MM.1S (cell line): ENCODE data around the gene NBAS.

Experiments
- DNase-seq: peaks from one replicate; pipeline ENCODE4 v3.0.0-alpha.2; 2015
- H2AFZ ChIP-seq: fragments of 300-600 bp; sonication (generic); 2 replicates; pipeline ENCODE4 v1.6.0; 2016; ENCODE audit warnings: antibody characterized with exemption, low read length
- H3F3A ChIP-seq: fragments of 300-600 bp; sonication (generic); 2 replicates; pipeline ENCODE4 v1.6.1; 2016; ENCODE audit warnings: mild to moderate bottlenecking, antibody characterized with exemption, low read length, moderate library complexity, mixed read lengths; ENCODE audit not compliant: insufficient read depth
- H3K27ac ChIP-seq: fragments of 300-600 bp; sonication (generic); 2 replicates; pipeline ENCODE4 v1.5.1; 2016; ENCODE audit warnings: mild to moderate bottlenecking, low read length
- H3K27me3 ChIP-seq: fragments of 300-600 bp; sonication (generic); replicated peaks from 2 replicates; pipeline ENCODE4 v1.6.0; 2016; ENCODE audit warnings: low read length; ENCODE audit not compliant: insufficient read depth
- H3K36me3 ChIP-seq: fragments of 300-600 bp; sonication (generic); replicated peaks from 2 replicates; pipeline ENCODE4 v1.6.1; 2016; ENCODE audit warnings: mild to moderate bottlenecking, low read length, mixed read lengths; ENCODE audit not compliant: insufficient read depth
- H3K4me1 ChIP-seq: fragments of 300-600 bp; sonication (generic); 2 replicates; pipeline ENCODE4 v1.6.1; 2016; ENCODE audit warnings: low read length, mixed read lengths
- H3K4me2 ChIP-seq: fragments of 300-600 bp; sonication (generic); 2 replicates; pipeline ENCODE4 v1.6.0; 2016; ENCODE audit warnings: low read depth, low read length
- H3K4me3 ChIP-seq: fragments of 300-600 bp; sonication (generic); 2 replicates; pipeline ENCODE4 v1.5.1; 2016; ENCODE audit warnings: low read length, mixed read lengths
- H3K79me2 ChIP-seq: fragments of 300-600 bp; sonication (generic); 2 replicates; pipeline ENCODE4 v1.6.1; 2016; ENCODE audit warnings: mixed run types, low read length, mixed read lengths
- H3K9ac ChIP-seq: fragments of 300-600 bp; sonication (generic); 2 replicates; pipeline ENCODE4 v1.6.1; 2016; ENCODE audit warnings: low read length, mixed read lengths
- H3K9me2 ChIP-seq: fragments of 300-600 bp; sonication (generic); replicated peaks from 2 replicates; pipeline ENCODE4 v1.6.1; 2016; ENCODE audit warnings: mild to moderate bottlenecking, low read length, mixed read lengths; ENCODE audit not compliant: insufficient read depth
- H3K9me3 ChIP-seq: fragments of 300-600 bp; sonication (generic); replicated peaks from 2 replicates; pipeline ENCODE4 v1.6.1; 2016; ENCODE audit warnings: mild to moderate bottlenecking, low read length, mixed read lengths; ENCODE audit not compliant: insufficient read depth
- H4K20me1 ChIP-seq: fragments of 300-600 bp; sonication (generic); 2 replicates; pipeline ENCODE4 v1.6.1; 2016; ENCODE audit warnings: mild to moderate bottlenecking, low read length, moderate library complexity, mixed read lengths; ENCODE audit not compliant: insufficient read depth
- CTCF ChIP-seq: fragments of 300-600 bp; sonication (generic); IDR thresholded peaks from 2 replicates; pipeline ENCODE4 v1.5.1; 2016; ENCODE audit warnings: antibody characterized with exemption, low read length, mixed read lengths
- EZH2 ChIP-seq: fragments of 300-600 bp; sonication (generic); optimal IDR thresholded peaks from 2 replicates; pipeline ENCODE3; 2017; ENCODE audit warnings: low read depth, mild to moderate bottlenecking, antibody characterized with exemption, low read length, mixed read lengths
- EZH2phosphoT487 ChIP-seq: fragments of 300-600 bp; sonication (generic); IDR thresholded peaks from 2 replicates; pipeline ENCODE4 v1.6.1; 2018; ENCODE audit warnings: antibody characterized with exemption, low read length

Gene NBAS

GRCh38 chr2:15173501-15173900, 387.6 kb downstream of the NBAS start:
- Histone ChIP-seq H3K36me3 (no peaks in the 10 kb centered on the region), H3K4me1 (no peaks in the 10 kb centered on the region)
- DNase-seq, result no peak

GRCh38 chr2:15172825-15173224, 388.3 kb downstream of the NBAS start:
- no peak overlapping the region for H3K4me3 ChIP-seq
- no peaks in the 10 kb centered on the region for H3K9me3 ChIP-seq
- no peaks in the 10 kb centered on the region for H3K79me2 ChIP-seq
- no peak overlapping the region for H3K4me2 ChIP-seq
- no peaks in the 10 kb centered on the region for H3F3A ChIP-seq
- H3K9me2 ChIP-seq, result no peaks in the 10 kb centered on the region
- no peaks in the 10 kb centered on the region for H3K4me1 ChIP-seq
- no peaks in the 10 kb centered on the region for H3K27me3 ChIP-seq
- no peak overlapping the region for H2AFZ ChIP-seq
- no peaks in the 10 kb centered on the region for H3K36me3 ChIP-seq
- TF ChIP-seq EZH2, result no peak
- no peak for TF ChIP-seq CTCF
- TF ChIP-seq EZH2phosphoT487, result no peak
- no peaks in the 10 kb centered on the region for H4K20me1 ChIP-seq
- H3K27ac ChIP-seq, result no peak overlapping the region
- no peak overlapping the region for H3K9ac ChIP-seq
- DNase-seq, result no peak

More at GRCh38 chr2:15173501-15173900, 387.6 kb downstream of the NBAS start:
- H3K9me2 ChIP-seq, result no peaks in the 10 kb centered on the region
- H4K20me1 ChIP-seq, result no peaks in the 10 kb centered on the region
- no peaks in the 10 kb centered on the region for H3K79me2 ChIP-seq
- H3K9me3 ChIP-seq, result no peaks in the 10 kb centered on the region
- no peak overlapping the region for H3K4me2 ChIP-seq
- H3K27ac ChIP-seq, result no peak overlapping the region
- TF ChIP-seq EZH2 (no peak), EZH2phosphoT487 (no peak), CTCF (no peak)
- H3K9ac ChIP-seq, result no peak overlapping the region
- H3F3A ChIP-seq, result no peaks in the 10 kb centered on the region
- H3K4me3 ChIP-seq, result no peak overlapping the region
- no peaks in the 10 kb centered on the region for H3K27me3 ChIP-seq
- no peak overlapping the region for H2AFZ ChIP-seq

- H3K79me2 ChIP-seq, result no peaks in the 10 kb centered on the region
- H3K4me3 ChIP-seq, result no peak overlapping the region
- no peaks in the 10 kb centered on the region for H3K27me3 ChIP-seq
- no peak for DNase-seq
- H3K36me3 ChIP-seq, result no peaks in the 10 kb centered on the region
- H4K20me1 ChIP-seq, result no peaks in the 10 kb centered on the region
- no peak for TF ChIP-seq EZH2phosphoT487
- no peak for TF ChIP-seq CTCF
- no peak for TF ChIP-seq EZH2
- no peaks in the 10 kb centered on the region for H3K4me1 ChIP-seq
- H3K27ac ChIP-seq, result no peak overlapping the region
- no peak overlapping the region for H3K9ac ChIP-seq
- H3K9me2 ChIP-seq, result no peaks in the 10 kb centered on the region
- H3K4me2 ChIP-seq, result no peak overlapping the region
- no peaks in the 10 kb centered on the region for H3F3A ChIP-seq
- H2AFZ ChIP-seq, result no peak overlapping the region
- H3K9me3 ChIP-seq, result no peaks in the 10 kb centered on the region
Observed at GRCh38 chr2:15170070-15170775, 390.9 kb downstream of the NBAS start.
